HepG2 (cell line): ENCODE measurements around the gene BATF2. TPM values are rescaled to one million over a fixed set of nuclear protein-coding genes. Genes with fewer than 3 reads are reported as not detected.
A peak's percentile ranks its signal among the peaks of the same experiment; 100 is the strongest.

Source experiments
- DR1 ChIP-seq: sonication (generic); formaldehyde crosslinking; IDR thresholded peaks from 2 replicates; pipeline ENCODE4 v1.8.0; 2021; ENCODE audit warnings: mild to moderate bottlenecking, missing genetic modification reagents, inconsistent platforms
- FOXM1 ChIP-seq: sonication (generic); formaldehyde crosslinking; IDR thresholded peaks from 2 replicates; pipeline ENCODE4 v1.5.0; 2020; ENCODE audit warnings: missing genetic modification reagents
- HBP1 ChIP-seq: IDR thresholded peaks from 2 replicates; pipeline ENCODE4 v1.6.1; 2016; ENCODE audit warnings: low read depth, control low read depth
- KAT8 ChIP-seq: IDR thresholded peaks from 2 replicates; pipeline ENCODE4 v1.6.1; 2016; ENCODE audit warnings: missing genetic modification reagents, missing compliant biosample characterization
- KLF12 ChIP-seq: sonication (generic); formaldehyde crosslinking; IDR thresholded peaks from 2 replicates; pipeline ENCODE4 v1.4.0; 2020; ENCODE audit warnings: missing genetic modification reagents, borderline replicate concordance
- MIER3 ChIP-seq: IDR thresholded peaks from 2 replicates; pipeline ENCODE4 v1.6.1; 2016; ENCODE audit warnings: missing compliant biosample characterization, borderline replicate concordance
- NR1H2 ChIP-seq: sonication (generic); formaldehyde crosslinking; IDR thresholded peaks from 2 replicates; pipeline ENCODE4 v1.8.1; 2022; ENCODE audit warnings: low read depth, missing genetic modification reagents, borderline replicate concordance
- RERE ChIP-seq: IDR thresholded peaks from 2 replicates; pipeline ENCODE4 v1.6.1; 2016; ENCODE audit warnings: low read depth, missing genetic modification reagents, missing compliant biosample characterization
- RFX5 ChIP-seq: IDR thresholded peaks from 2 replicates; pipeline ENCODE4 v1.6.1; 2011; ENCODE audit warnings: low read depth, low read length, improper control_type of control experiment
- RXRB ChIP-seq: IDR thresholded peaks from 2 replicates; pipeline ENCODE4 v1.6.1; 2016; ENCODE audit warnings: borderline replicate concordance, missing genetic modification reagents, missing compliant biosample characterization
- SOX5 ChIP-seq: IDR thresholded peaks from 2 replicates; pipeline ENCODE4 v1.6.1; 2016; ENCODE audit warnings: borderline replicate concordance
- SRSF1 ChIP-seq: fragments of 200-400 bp; formaldehyde crosslinking; optimal IDR thresholded peaks from 2 replicates; pipeline ENCODE3; 2017; ENCODE audit warnings: mild to moderate bottlenecking, low read depth, low read length, moderate library complexity
- THRA ChIP-seq: sonication (generic); formaldehyde crosslinking; IDR thresholded peaks from 2 replicates; pipeline ENCODE4 v1.4.0; 2020; ENCODE audit warnings: missing genetic modification reagents, borderline replicate concordance
- ZBTB3 ChIP-seq: sonication (generic); formaldehyde crosslinking; IDR thresholded peaks from 2 replicates; pipeline ENCODE4 v1.4.0; 2020; ENCODE audit warnings: low read depth, mild to moderate bottlenecking, moderate library complexity, missing genetic modification reagents, borderline replicate concordance
- ZNF567 ChIP-seq: sonication (generic); formaldehyde crosslinking; IDR thresholded peaks from 2 replicates; pipeline ENCODE4 v1.8.1; 2023; ENCODE audit warnings: mild to moderate bottlenecking, missing genetic modification reagents, borderline replicate concordance
- ZNF674 ChIP-seq: sonication (generic); formaldehyde crosslinking; IDR thresholded peaks from 2 replicates; pipeline ENCODE4 v1.5.0; 2020; ENCODE audit warnings: low read depth, mild to moderate bottlenecking, missing genetic modification reagents
- polyA plus RNA-seq, 8 experiments: library from polyadenylated mRNA; depleted of rRNA in 3 of 8; stranded (reverse) in 7 of 8; unstranded in 1 of 8; fragments of >200 nt; fragmentation: Illumina TruSeq in 4 of 8; extraction: Trizol in 4 of 8; gene quantifications; 2 replicates each; pipeline versions ENCODE4 v1.2.1 to v1.2.3, GENCODE V29; 2011 to 2016; ENCODE audit warnings: low read depth in 4 of 8, missing spikeins in 1 of 8, mixed read lengths in 1 of 8; ENCODE audit not compliant: insufficient read depth in 1 of 8
- total RNA-seq, 5 experiments: library from RNA; depleted of rRNA; stranded (reverse); fragments of >200 nt; fragmentation: Illumina TruSeq; extraction: Trizol; gene quantifications; 2 replicates each; pipeline ENCODE4 v1.2.3, GENCODE V29; 2016; ENCODE audit warnings: low read depth in 1 of 5
- TF ChIP-seq, protein P1 (sequence below): sonication (generic); IDR thresholded peaks from 2 replicates; pipeline ENCODE4 v1.6.1; 2016; ENCODE audit warnings: low read depth, borderline replicate concordance
- TF ChIP-seq, protein P2 (sequence below): sonication (generic); formaldehyde crosslinking; conservative IDR thresholded peaks from 2 replicates; pipeline ENCODE4 v1.8.0; 2022; ENCODE audit warnings: mild to moderate bottlenecking, moderate library complexity, missing genetic modification reagents

Gene BATF2
- total and polyA plus RNA-seq, 2 of the 13 experiments (the other 11 are each of a cell fraction or from before 2014, with no cell fraction given), result 2.8 to 3.9 TPM

GRCh38 chr11:65040847-65041622 lies 44.3 kb upstream of the BATF2 start, which contains the start of gene SAC3D1 (continued):
- TF ChIP-seq HBP1 (CRISPR knock-in tag) (no peak), SRSF1 (no peak), THRA (no peak), ZNF567 (CRISPR knock-in tag) (no peak), NR1H2 (CRISPR knock-in tag) (no peak), MIER3 (peak; percentile 26; the same call in 1 of the 2 replicates), ZBTB3 (CRISPR knock-in tag) (no peak), KAT8 (peak; percentile 77), RFX5 (no peak), RXRB (CRISPR knock-in tag) (peak; percentile 46; the same call in 1 of the 2 replicates), SOX5 (CRISPR knock-in tag) (no peak), ZNF674 (no peak), RERE (CRISPR knock-in tag) (no peak), DR1 (CRISPR knock-in tag) (peak; percentile 75), FOXM1 (CRISPR knock-in tag) (no peak), KLF12 (CRISPR knock-in tag) (peak; percentile 61; the same call in 1 of the 2 replicates)
- TF ChIP-seq, protein P1, sequence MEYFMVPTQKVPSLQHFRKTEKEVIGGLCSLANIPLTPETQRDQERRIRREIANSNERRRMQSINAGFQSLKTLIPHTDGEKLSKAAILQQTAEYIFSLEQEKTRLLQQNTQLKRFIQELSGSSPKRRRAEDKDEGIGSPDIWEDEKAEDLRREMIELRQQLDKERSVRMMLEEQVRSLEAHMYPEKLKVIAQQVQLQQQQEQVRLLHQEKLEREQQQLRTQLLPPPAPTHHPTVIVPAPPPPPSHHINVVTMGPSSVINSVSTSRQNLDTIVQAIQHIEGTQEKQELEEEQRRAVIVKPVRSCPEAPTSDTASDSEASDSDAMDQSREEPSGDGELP, result no peak
- TF ChIP-seq, protein P2, sequence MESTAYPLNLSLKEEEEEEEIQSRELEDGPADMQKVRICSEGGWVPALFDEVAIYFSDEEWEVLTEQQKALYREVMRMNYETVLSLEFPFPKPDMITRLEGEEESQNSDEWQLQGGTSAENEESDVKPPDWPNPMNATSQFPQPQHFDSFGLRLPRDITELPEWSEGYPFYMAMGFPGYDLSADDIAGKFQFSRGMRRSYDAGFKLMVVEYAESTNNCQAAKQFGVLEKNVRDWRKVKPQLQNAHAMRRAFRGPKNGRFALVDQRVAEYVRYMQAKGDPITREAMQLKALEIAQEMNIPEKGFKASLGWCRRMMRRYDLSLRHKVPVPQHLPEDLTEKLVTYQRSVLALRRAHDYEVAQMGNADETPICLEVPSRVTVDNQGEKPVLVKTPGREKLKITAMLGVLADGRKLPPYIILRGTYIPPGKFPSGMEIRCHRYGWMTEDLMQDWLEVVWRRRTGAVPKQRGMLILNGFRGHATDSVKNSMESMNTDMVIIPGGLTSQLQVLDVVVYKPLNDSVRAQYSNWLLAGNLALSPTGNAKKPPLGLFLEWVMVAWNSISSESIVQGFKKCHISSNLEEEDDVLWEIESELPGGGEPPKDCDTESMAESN (CRISPR knock-in tag), result no peak
